K562 (cell line): Measurements from ENCODE around the gene KANK4. TPM values are rescaled to one million over a fixed set of nuclear protein-coding genes. Genes with fewer than 3 reads are reported as not detected.

Experiments used
- ATAC-seq: fragments of 200-7000 bp; cut with Tn5 transposase; 3 replicates; pipeline ENCODE4 v1.9.1; 2020; ENCODE audit warnings: moderate library complexity
- BruUV-seq: library from RNA; stranded (reverse); fragments of 400-500 nt; replicated peaks from 2 replicates; lab custom pipeline; 2021; lab: Mats Ljungman, UMichigan
- CTCF ChIA-PET: fragments of 300-600 bp; formaldehyde crosslinking; extraction: SDS; loops from one replicate; lab custom pipeline; 2021; ENCODE audit warnings: low intra/inter-chr PET ratio; lab: Yijun Ruan, JAX
- POLR2A ChIA-PET: fragments of 300-600, 350-650 bp; sonication (Branson Sonifier 250); formaldehyde crosslinking; extraction: SDS; loops from one replicate; lab custom pipeline; 2021; ENCODE audit warnings: antibody characterized with exemption, inconsistent platforms; lab: Yijun Ruan, JAX
- DNase-seq, 4 experiments: peaks; one replicate each; pipeline versions ENCODE4 v3.0.0 to v3.0.0-alpha.2; 2011 to 2018; ENCODE audit warnings: low spot score in 3 of 4, mixed read lengths in 3 of 4; ENCODE audit errors: extremely low read depth in 1 of 4
- FAIRE-seq: peaks from 2 replicates; lab custom pipeline; 2011; peaks lifted over from hg19 to GRCh38; lab: Jason Lieb, UNC
- H2AFZ ChIP-seq: 2 replicates; pipeline ENCODE4 v1.6.0; 2011; ENCODE audit warnings: low read depth, low read length, control low read depth, inconsistent platforms
- H3K27ac ChIP-seq: fragments of 200-600 bp; 3 replicates; pipeline ENCODE4 v1.8.0; 2011; ENCODE audit warnings: low read depth, mild to moderate bottlenecking, control low read depth, inconsistent platforms, low read length, moderate library complexity, mixed read lengths; ENCODE audit errors: extremely low read depth
- H3K27me3 ChIP-seq, 2 experiments: fragments of 300-600 bp in 1 of 2; 2 replicates in 1 of 2; 3 replicates in 1 of 2; pipeline versions ENCODE4 v1.6.0 to v1.8.0; 2011; ENCODE audit warnings: inconsistent platforms in 2 of 2, low read length in 2 of 2, mild to moderate bottlenecking in 1 of 2, mixed read lengths in 1 of 2, moderate library complexity in 1 of 2; ENCODE audit not compliant: control insufficient read depth in 2 of 2, insufficient read depth in 2 of 2
- H3K36me3 ChIP-seq: fragments of 300-600 bp; 3 replicates; pipeline ENCODE4 v1.8.0; 2011; ENCODE audit warnings: mild to moderate bottlenecking, low read length, inconsistent platforms; ENCODE audit not compliant: control insufficient read depth, insufficient read depth
- H3K4me1 ChIP-seq, 2 experiments: fragments of 200-600 bp in 1 of 2; replicated peaks in 1 of 2; 2 replicates in 1 of 2; 3 replicates in 1 of 2; pipeline versions ENCODE4 v1.5.1 to v1.8.0; 2011; ENCODE audit warnings: inconsistent platforms in 2 of 2, low read length in 2 of 2, mild to moderate bottlenecking in 1 of 2, mixed read lengths in 1 of 2, moderate library complexity in 1 of 2; ENCODE audit not compliant: control insufficient read depth in 2 of 2, insufficient read depth in 2 of 2
- H3K4me2 ChIP-seq: 2 replicates; pipeline ENCODE4 v1.6.1; 2011; ENCODE audit warnings: low read length, control low read depth, inconsistent platforms, mixed read lengths; ENCODE audit not compliant: insufficient read depth
- H3K4me3 ChIP-seq: fragments of 200-600 bp; sonication (generic), shearing (Covaris generic); 2 replicates; pipeline ENCODE4 v1.5.1; 2016; ENCODE audit warnings: control low read depth, inconsistent platforms
- H3K79me2 ChIP-seq: fragments of 200-600 bp; 3 replicates; pipeline ENCODE4 v1.8.0; 2011; ENCODE audit warnings: low read length, inconsistent platforms; ENCODE audit not compliant: control insufficient read depth, insufficient read depth
- H3K9ac ChIP-seq, 2 experiments: 2 replicates each; pipeline versions ENCODE4 v1.6.0 to v1.6.1; 2011; ENCODE audit warnings: low read depth in 2 of 2, low read length in 2 of 2, control low read depth in 1 of 2, inconsistent platforms in 1 of 2, mild to moderate bottlenecking in 1 of 2, mixed read lengths in 1 of 2; ENCODE audit not compliant: insufficient read depth in 1 of 2
- H3K9me1 ChIP-seq: one replicate; pipeline ENCODE4 v1.6.0; 2011; ENCODE audit warnings: inconsistent platforms, mild to moderate bottlenecking, low read length, moderate library complexity; ENCODE audit not compliant: control insufficient read depth, insufficient read depth
- H3K9me3 ChIP-seq: replicated peaks from 2 replicates; pipeline ENCODE4 v1.5.1; 2011; ENCODE audit warnings: low read depth, low read length, inconsistent platforms; ENCODE audit not compliant: control insufficient read depth, insufficient read depth
- H4K20me1 ChIP-seq: replicated peaks from 2 replicates; pipeline ENCODE4 v1.6.1; 2011; ENCODE audit warnings: low read length, inconsistent platforms, mixed read lengths; ENCODE audit not compliant: control insufficient read depth, insufficient read depth
- IRF2 ChIP-seq: sonication (generic); formaldehyde crosslinking; IDR thresholded peaks from 2 replicates; pipeline ENCODE4 v1.8.1; 2022; ENCODE audit warnings: mild to moderate bottlenecking, missing genetic modification reagents
- POLR2H ChIP-seq: IDR thresholded peaks from 2 replicates; pipeline ENCODE4 v1.6.1; 2016; ENCODE audit warnings: missing genetic modification characterization, low read depth, mild to moderate bottlenecking, control low read depth, missing compliant biosample characterization, moderate library complexity
- TRIM24 ChIP-seq, 2 experiments: fragments of 450-650 bp; IDR thresholded peaks; 2 replicates each; pipeline ENCODE4 v1.6.1; 2016
- ZNF316 ChIP-seq: fragments of 450-650 bp; IDR thresholded peaks from 2 replicates; pipeline ENCODE4 v1.6.1; 2016
- ZNF507 ChIP-seq: conservative IDR thresholded peaks from 2 replicates; pipeline ENCODE4 v1.6.1; 2017; ENCODE audit warnings: missing genetic modification characterization, missing compliant biosample characterization
- WGBS: fragments of 100-300 bp; shearing (Covaris generic); methylation state at CpG from one replicate; pipeline ENCODE4 v1.1.6; 2016; ENCODE audit warnings: low coverage, mixed read lengths; ENCODE audit not compliant: insufficient coverage; ENCODE audit errors: missing lambda C conversion rate; 5-methylcytosine and 5-hydroxymethylcytosine counted together
- in situ Hi-C: fragments of 300-500 bp; cut with MboI; formaldehyde crosslinking; loops from 4 replicates; pipeline ENCODE4 v1.15.0; 2018; ENCODE audit warnings: inconsistent platforms, mixed read lengths
- intact Hi-C: fragments of 100-400 bp; cut with micrococcal nuclease; formaldehyde crosslinking; loops from 2 replicates; pipeline ENCODE4 v1.14.2; 2022
- polyA plus RNA-seq, 8 experiments: library from polyadenylated mRNA; depleted of rRNA in 4 of 8; stranded (reverse) in 5 of 8; unstranded in 3 of 8; fragments of >200 nt; fragmentation: Nextera tagmentation in 2 of 8; fragmentation: Illumina TruSeq in 1 of 8; extraction: Ambion mirVana in 2 of 8; extraction: Trizol in 1 of 8; gene quantifications; 2 replicates each; pipeline versions ENCODE4 v1.2.1 to v1.2.3, GENCODE V29; 2011 to 2014; ENCODE audit warnings: inconsistent platforms in 1 of 8, missing spikeins in 1 of 8
- total RNA-seq, 7 experiments: library from RNA; depleted of rRNA in 6 of 7; stranded (reverse); fragments of >200 nt in 6 of 7; fragmentation: Illumina TruSeq in 2 of 7; extraction: Trizol in 2 of 7; gene quantifications; 2 replicates each; pipeline versions ENCODE4 v1.2.1 to v1.2.3, GENCODE V29; 2011 to 2021; ENCODE audit warnings: low replicate concordance in 1 of 7
- TF ChIP-seq, protein P1 (sequence below): fragments of 250-450 bp; sonication (Bioruptor Pico); IDR thresholded peaks from 2 replicates; pipeline ENCODE4 v1.5.0; 2021; ENCODE audit warnings: mild to moderate bottlenecking, moderate library complexity
- TF ChIP-seq, protein P2 (sequence below), 2 experiments: fragments of 450-650 bp; IDR thresholded peaks; 2 replicates each; pipeline ENCODE4 v1.6.1; 2016; ENCODE audit warnings: mild to moderate bottlenecking in 2 of 2, borderline replicate concordance in 1 of 2, low read depth in 1 of 2, moderate library complexity in 1 of 2

The KANK4 gene
- total and polyA plus RNA-seq, 9 of the 15 experiments (the other 6 are each of a cell fraction or from before 2014, with no cell fraction given) = not detected

GRCh38 chr1:62274496-62275485 lies 44.4 kb downstream of the KANK4 start (continued):
- TF ChIP-seq, protein P1, sequence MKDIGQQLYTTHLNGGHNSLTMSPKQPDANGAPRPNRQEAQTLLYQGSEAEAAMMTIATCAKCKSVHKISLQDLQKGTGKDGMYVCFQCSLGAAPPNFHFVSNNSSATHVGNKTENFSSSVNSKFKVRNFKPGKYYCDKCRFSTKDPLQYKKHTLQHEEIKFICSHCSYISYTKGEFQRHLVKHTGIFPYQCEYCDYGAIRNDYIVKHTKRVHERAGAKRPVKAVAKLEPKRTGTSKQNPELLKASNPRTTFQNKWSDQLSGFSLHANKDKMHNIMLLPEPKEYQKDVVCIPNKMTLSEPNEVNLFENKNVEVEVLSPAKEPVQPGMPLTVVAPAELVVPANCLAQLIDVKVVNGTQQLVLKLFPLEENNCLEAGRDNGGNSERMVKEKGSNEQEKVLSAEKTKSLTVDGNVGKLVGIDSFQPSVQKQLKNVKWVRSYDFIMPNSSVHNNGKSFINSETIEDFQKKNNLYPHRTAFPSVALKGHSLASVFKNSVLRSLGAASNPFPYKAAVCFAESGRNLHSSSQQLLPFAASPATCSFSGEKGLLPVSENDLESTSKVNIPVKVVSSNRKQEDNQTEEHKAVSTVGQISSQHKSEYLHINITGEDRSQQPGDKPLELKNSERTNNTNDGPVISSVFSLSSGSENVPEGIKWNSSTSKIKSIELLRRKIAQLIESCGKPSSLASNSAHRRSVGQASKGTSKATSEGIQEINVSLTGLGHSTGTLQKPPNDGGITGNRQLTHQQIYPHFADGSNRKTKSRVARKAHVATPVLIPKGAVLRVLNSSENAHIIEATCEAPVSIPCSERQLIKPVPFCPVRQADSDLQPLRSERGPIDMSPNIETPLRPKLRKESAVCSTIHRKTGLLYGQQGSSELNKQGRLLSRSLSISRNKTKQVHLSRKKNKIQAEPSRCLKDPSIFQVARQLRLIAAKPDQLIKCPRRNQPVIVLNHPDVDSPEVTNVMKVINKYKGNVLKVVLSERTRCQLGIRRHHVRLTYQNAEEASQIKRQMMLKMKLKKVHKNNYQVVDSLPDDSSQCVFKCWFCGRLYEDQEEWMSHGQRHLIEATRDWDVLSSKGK = no peak
- TF ChIP-seq ZNF316 = no peak

GRCh38 chr1:62273953-62274352 lies 45.3 kb downstream of the KANK4 start:
- CTCF ChIA-PET = no interaction called here
- no peaks in the 10 kb centered on the region for H3K79me2 ChIP-seq
- H3K27me3 ChIP-seq = peaks cover 0 to 35% of the 10 kb centered on the region in 2 experiments; a peak in 2 of 5 replicates
- no peak overlapping the region for H3K4me3 ChIP-seq
- WGBS = 0% methylated on average over 6 of the region's 7 CpGs
- H3K4me1 ChIP-seq = no peaks in the 10 kb centered on the region
- H3K27ac ChIP-seq = no peak overlapping the region
- ATAC-seq (no peak), DNase-seq (no peak), FAIRE-seq (no peak)
- in situ Hi-C loops (no loop called here), intact Hi-C loops (no loop called here)
- H3K9me1 ChIP-seq = no peaks in the 10 kb centered on the region
- 0 out of 2 replicates have a peak, but pooled peaks cover 4% of the 10 kb centered on the region for H4K20me1 ChIP-seq
- H3K9me3 ChIP-seq = no peaks in the 10 kb centered on the region
- no TSS peak for BruUV-seq
- no peak overlapping the region for H3K4me2 ChIP-seq
- no peak overlapping the region for H2AFZ ChIP-seq
- no peaks in the 10 kb centered on the region for H3K36me3 ChIP-seq
- POLR2A ChIA-PET = interaction anchor here (1.1 to 2.3 kb wide), 2 partner anchors 9 to 26 kb away, joined by 3 to 8 read pairs; no protein-coding TSS in a partner anchor
- no peak overlapping the region for H3K9ac ChIP-seq
- TF ChIP-seq TRIM24 (IDR thresholded peaks at IDR 0.05) (no peak), ZNF507 (no peak), POLR2H (tag) (no peak), IRF2 (no peak), ZNF316 (no peak)
- TF ChIP-seq, protein P2, sequence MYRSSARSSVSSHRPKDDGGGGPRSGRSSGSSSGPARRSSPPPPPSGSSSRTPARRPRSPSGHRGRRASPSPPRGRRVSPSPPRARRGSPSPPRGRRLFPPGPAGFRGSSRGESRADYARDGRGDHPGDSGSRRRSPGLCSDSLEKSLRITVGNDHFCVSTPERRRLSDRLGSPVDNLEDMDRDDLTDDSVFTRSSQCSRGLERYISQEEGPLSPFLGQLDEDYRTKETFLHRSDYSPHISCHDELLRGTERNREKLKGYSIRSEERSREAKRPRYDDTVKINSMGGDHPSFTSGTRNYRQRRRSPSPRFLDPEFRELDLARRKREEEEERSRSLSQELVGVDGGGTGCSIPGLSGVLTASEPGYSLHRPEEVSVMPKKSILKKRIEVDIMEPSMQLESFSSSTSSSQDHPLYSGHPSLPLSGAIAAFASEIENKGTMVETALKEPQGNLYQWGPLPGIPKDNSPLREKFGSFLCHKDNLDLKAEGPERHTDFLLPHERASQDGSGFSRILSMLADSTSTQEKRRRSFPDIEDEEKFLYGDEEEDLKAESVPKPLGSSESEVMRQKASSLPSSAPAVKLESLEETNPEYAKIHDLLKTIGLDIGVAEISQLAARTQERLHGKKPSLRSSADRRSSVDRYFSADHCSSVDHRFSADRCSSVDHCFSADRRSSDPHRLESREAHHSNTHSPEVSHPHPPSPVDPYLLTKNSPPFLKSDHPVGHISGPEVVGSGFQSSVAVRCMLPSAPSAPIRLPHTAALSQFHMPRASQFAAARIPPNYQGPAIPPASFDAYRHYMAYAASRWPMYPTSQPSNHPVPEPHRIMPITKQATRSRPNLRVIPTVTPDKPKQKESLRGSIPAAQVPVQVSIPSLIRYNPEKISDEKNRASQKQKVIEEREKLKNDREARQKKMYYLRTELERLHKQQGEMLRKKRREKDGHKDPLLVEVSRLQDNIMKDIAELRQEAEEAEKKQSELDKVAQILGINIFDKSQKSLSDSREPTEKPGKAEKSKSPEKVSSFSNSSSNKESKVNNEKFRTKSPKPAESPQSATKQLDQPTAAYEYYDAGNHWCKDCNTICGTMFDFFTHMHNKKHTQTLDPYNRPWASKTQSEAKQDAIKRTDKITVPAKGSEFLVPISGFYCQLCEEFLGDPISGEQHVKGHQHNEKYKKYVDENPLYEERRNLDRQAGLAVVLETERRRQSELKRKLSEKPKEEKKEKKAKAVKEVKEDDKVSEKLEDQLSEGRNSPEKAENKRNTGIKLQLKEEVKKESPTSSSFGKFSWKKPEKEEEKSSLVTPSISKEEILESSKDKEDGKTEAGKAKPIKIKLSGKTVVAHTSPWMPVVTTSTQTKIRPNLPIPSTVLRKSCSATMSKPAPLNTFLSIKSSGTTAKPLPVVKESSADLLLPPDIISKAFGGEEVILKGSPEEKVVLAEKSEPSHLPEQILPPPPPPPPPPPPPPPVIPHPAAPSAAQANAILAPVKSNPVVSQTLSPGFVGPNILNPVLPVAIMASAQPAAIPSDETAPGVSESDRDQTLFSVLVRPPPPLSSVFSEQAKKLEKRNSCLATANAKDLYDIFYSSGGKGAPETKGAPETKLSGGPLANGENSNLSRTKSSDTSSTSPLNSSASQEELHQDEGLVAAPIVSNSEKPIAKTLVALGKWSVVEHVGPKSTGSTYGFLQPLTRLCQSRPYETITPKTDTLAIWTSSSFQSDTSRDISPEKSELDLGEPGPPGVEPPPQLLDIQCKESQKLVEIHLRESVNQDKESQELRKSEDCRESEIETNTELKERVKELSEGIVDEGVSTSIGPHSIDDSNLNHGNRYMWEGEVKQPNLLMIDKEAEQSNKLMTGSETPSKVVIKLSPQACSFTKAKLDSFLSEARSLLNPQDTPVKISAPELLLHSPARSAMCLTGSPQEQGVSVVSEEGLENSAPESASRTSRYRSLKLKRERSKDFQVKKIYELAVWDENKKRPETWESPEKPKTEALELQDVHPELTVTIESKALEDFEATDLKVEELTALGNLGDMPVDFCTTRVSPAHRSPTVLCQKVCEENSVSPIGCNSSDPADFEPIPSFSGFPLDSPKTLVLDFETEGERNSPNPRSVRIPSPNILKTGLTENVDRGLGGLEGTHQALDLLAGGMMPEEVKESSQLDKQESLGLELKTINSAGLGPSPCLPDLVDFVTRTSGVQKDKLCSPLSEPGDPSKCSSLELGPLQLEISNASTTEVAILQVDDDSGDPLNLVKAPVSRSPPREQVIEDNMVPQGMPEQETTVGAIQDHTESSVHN (IDR thresholded peaks at IDR 0.05; ENCODE audit: borderline replicate concordance in 1 of 2, low read depth in 1 of 2) = no peak
